AG10803 (cell line): ENCODE data around the gene KPNA3.
A peak's percentile ranks its signal among the peaks of the same experiment; 100 is the strongest.

Source experiments
- DNase-seq: peaks from one replicate; pipeline ENCODE4 v3.0.0; 2010; ENCODE audit warnings: low read depth
- H3K4me3 ChIP-seq: 2 replicates; pipeline ENCODE4 v1.5.1; 2011; ENCODE audit warnings: mild to moderate bottlenecking, low read length, control low read depth
- CTCF ChIP-seq: conservative IDR thresholded peaks from 2 replicates; pipeline ENCODE4 v1.5.1; 2011; ENCODE audit warnings: mild to moderate bottlenecking, low read length, control low read depth, inconsistent platforms

Gene KPNA3

DNA sequence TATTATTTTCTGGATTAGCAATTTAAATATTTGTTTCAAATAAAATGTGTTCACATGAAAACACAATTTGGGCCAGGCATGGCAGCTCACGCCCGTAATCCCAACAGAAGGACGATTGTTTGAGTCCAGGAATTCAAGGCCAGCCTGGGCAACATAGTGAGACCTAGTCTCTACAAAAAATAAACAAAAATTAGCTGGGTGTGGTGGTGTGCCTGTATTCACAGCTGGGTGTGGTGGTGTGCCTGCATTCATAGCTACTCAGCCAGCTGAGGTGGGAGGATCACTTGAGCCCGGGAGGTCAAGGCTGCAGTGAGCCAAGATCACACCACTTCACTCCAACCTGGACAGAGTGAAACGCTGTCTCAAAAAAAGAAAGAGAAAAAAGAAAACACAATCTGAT lies 46.4 kb downstream of the KPNA3 start:
- DNase-seq: no peak
- no peak for TF ChIP-seq CTCF

DNA sequence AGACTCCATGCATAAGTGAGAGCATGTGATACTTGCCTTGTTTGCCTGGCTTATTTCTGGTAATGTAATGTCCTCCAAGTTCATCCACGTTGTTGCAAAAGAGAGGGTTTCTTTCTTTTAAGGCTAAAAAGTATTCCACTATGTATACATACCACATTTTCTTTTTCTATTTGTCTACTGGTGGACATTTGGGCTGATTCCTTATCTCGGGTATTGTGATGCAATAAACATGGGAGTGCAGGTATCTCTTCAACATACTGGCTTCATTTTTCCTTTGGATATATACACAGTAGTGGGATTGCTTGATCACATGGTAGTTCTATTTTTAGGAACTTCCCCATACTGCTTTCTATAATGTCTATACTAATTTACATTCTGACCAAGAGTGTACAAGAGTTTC lies 51.6 kb downstream of the KPNA3 start:
- TF ChIP-seq CTCF: no peak
- H3K4me3 ChIP-seq: no peak overlapping the region
- DNase-seq: no peak

More for the DNA sequence above, 46.4 kb downstream of the KPNA3 start:
- no peak overlapping the region for H3K4me3 ChIP-seq

DNA sequence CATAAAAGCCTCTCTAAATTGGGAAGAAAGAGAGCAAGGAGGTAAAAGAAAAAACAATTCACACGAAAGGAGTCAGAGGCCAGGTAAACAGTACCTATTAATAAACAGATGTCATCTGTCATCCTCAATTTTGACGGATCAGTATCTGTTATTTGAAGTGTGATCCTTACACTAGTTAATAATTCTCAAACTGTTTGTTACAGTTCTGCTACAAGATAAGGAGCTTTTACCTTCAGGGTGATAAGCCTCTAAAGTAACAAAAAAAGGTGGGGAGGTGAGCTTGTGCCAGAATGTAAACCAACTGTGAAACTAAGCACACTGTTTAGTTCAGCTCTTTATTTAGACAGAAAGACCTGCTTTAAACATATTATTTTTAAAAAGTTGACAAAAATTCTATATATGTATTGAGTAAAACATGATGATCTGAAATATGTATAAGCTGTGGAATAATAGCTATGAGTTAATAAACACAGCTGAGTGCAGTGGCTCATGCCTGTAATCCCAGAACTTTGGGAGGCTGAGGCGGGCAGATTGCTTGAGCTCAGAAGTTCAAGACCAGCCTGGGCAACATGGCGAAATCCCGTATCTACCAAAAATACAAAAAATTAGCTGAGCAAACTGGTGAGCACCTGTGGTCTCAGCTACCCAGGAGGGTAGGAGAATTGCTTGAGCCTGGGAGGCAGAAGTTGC lies 52.8 kb downstream of the KPNA3 start:
- no peak for TF ChIP-seq CTCF
- H3K4me3 ChIP-seq: no peak overlapping the region
- DNase-seq: no peak

- no peak overlapping the region for H3K4me3 ChIP-seq
- TF ChIP-seq CTCF: no peak
- DNase-seq: no peak
These were observed 59.1 kb downstream of the KPNA3 start for GRCh38 chr13:49733181-49733951.

DNA sequence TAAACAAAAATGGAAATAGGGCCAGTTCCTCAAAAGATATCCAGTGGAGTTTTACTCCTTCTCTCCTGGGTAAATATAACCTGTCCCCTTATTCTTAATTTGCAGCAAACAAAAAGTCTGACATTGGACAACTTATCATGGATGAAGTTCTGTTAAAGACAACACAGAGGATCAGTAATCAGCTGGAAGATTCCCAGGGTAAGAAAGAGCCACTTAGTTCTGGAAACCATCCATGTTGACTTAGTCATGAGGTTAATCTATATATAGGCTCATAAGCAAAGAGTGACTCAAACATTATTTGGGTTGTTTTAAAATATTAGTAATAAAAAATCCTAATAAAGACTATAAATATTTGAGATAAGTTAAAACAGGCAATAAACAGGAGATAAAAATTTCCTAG lies 60.7 kb downstream of the KPNA3 start:
- no peak for TF ChIP-seq CTCF
- no peak overlapping the region for H3K4me3 ChIP-seq
- peak; percentile 62 for DNase-seq

GRCh38 chr13:49716615-49717014 lies 75.9 kb downstream of the KPNA3 start:
- no peak for DNase-seq
- no peak overlapping the region for H3K4me3 ChIP-seq
- no peak for TF ChIP-seq CTCF

DNA sequence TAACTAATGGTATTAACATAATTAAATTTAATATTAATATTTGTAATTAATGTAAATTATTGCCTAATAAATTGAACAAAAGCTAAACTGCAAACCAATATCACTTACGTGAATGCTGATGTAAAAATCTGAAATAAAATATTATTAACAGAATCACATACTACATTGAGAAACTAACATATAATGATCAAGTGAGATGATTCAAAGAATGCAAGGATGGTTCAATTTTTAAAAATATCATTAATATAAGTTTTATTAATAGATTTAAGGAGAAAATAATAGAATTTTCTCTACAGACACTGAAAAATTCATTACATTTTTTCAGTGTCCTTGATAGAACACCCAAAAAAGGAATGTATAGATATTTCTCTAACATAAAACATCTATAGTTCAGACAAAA lies 77.7 kb downstream of the KPNA3 start:
- no peak for DNase-seq
- no peak for TF ChIP-seq CTCF

More for the DNA sequence above, 77.7 kb downstream of the KPNA3 start:
- H3K4me3 ChIP-seq: no peak overlapping the region
